MCF 10A (cell line): ENCODE results near the gene MINK1. TPM values are rescaled to one million over a fixed set of nuclear protein-coding genes. Genes with fewer than 3 reads are reported as not detected.

Experiments used
- BruUV-seq: library from RNA; stranded (reverse); fragments of 400-500 nt; replicated peaks from 2 replicates; lab custom pipeline; 2021; lab: Mats Ljungman, UMichigan
- CTCF ChIA-PET: fragments of 300-600 bp; sonication (Branson Sonifier 250); formaldehyde crosslinking; extraction: SDS; loops from one replicate; lab custom pipeline; 2021; ENCODE audit warnings: antibody characterized with exemption, inconsistent platforms; lab: Yijun Ruan, JAX
- POLR2A ChIA-PET: fragments of 300-600, 350-650 bp; sonication (Branson Sonifier 250); formaldehyde crosslinking; extraction: SDS; loops from one replicate; lab custom pipeline; 2020; ENCODE audit warnings: antibody characterized with exemption, inconsistent platforms; lab: Yijun Ruan, JAX
- DNase-seq: peaks from one replicate; pipeline ENCODE4 v3.0.0-alpha.2; 2018; ENCODE audit not compliant: unreplicated experiment
- H3K27ac Mint-ChIP-seq: one replicate; pipeline ENCODE4 v1.8.0; 2022; ENCODE audit warnings: mild to moderate bottlenecking, low read depth, mixed read lengths; ENCODE audit not compliant: unreplicated experiment
- H3K27me3 Mint-ChIP-seq: one replicate; pipeline ENCODE4 v1.8.0; 2022; ENCODE audit warnings: mixed read lengths; ENCODE audit not compliant: insufficient read depth, unreplicated experiment
- H3K36me3 Mint-ChIP-seq: one replicate; pipeline ENCODE4 v1.8.0; 2022; ENCODE audit warnings: mild to moderate bottlenecking, moderate library complexity, mixed read lengths; ENCODE audit not compliant: insufficient read depth, unreplicated experiment
- H3K4me1 Mint-ChIP-seq: one replicate; pipeline ENCODE4 v1.8.0; 2022; ENCODE audit warnings: mixed read lengths; ENCODE audit not compliant: insufficient read depth, unreplicated experiment
- H3K4me3 Mint-ChIP-seq: one replicate; pipeline ENCODE4 v1.8.0; 2022; ENCODE audit warnings: mild to moderate bottlenecking, moderate library complexity, mixed read lengths; ENCODE audit not compliant: unreplicated experiment
- H3K9me3 Mint-ChIP-seq: one replicate; pipeline ENCODE4 v1.8.0; 2022; ENCODE audit warnings: mixed read lengths; ENCODE audit not compliant: unreplicated experiment
- CTCF ChIP-seq: fragments of 200-600 bp; IDR thresholded peaks from one replicate; pipeline ENCODE4 v1.8.0; 2022; ENCODE audit warnings: antibody characterized with exemption, mild to moderate bottlenecking; ENCODE audit not compliant: unreplicated experiment
- intact Hi-C: fragments of 100-400 bp; cut with micrococcal nuclease; formaldehyde crosslinking; loops from 2 replicates; pipeline ENCODE4 v1.14.1; 2022
- total RNA-seq: library from RNA; stranded (reverse); gene quantifications from 2 replicates; pipeline ENCODE4 v1.2.3, GENCODE V29; 2022

The MINK1 gene
- total RNA-seq, 1 experiment from 2014 or later: 124 TPM

- peak within 1 kb of the TSS; percentile 98 for H3K27ac Mint-ChIP-seq
- H3K4me3 Mint-ChIP-seq: peak within 1 kb of the TSS; percentile 91
- H3K36me3 Mint-ChIP-seq: peaks cover 56% of the 10 kb centered on the region
- POLR2A ChIA-PET: interaction anchor here (0.6 to 21.5 kb wide), 29 partner anchors 10 to 1366 kb away, joined by 3 to 639 read pairs (median 6); partner anchors contain the start of genes ARRB2, CAMTA2, CHRNE and CYB5D2
- no peaks in the 10 kb centered on the region for H3K27me3 Mint-ChIP-seq
- CTCF ChIA-PET: interaction anchor here (0.5 to 3.0 kb wide), 12 partner anchors 9 to 537 kb away, joined by 3 to 24 read pairs (median 3); partner anchors contain the start of gene PFN1
- BruUV-seq: no TSS peak
- DNase-seq: peak; percentile 99
- intact Hi-C loops: loop anchor here (1.0 to 2.0 kb wide), 2 partner anchors 19 to 31 kb away; no protein-coding TSS in a partner anchor
- peaks cover 43% of the 10 kb centered on the region for H3K4me1 Mint-ChIP-seq
- no peak for TF ChIP-seq CTCF
- H3K9me3 Mint-ChIP-seq: no peaks in the 10 kb centered on the region
These were observed 106.8 kb downstream of the MINK1 start, which contains the start of the genes RNF167 and SLC25A11 for GRCh38 chr17:4939796-4940554. TSS of gene RNF167 (plus strand) at chr17:4940268. CDS start at chr17:4940910, 642 bp downstream. TSS of gene SLC25A11 (minus strand) at chr17:4940046. CDS start at chr17:4939910, 136 bp downstream.

- Mint-ChIP-seq H3K9me3 (no peaks in the 10 kb centered on the region), H3K27ac (peak overlapping the region; percentile 98), H3K27me3 (no peaks in the 10 kb centered on the region), H3K4me3 (peak overlapping the region; percentile 91), H3K4me1 (peaks cover 51% of the 10 kb centered on the region), H3K36me3 (peaks cover 64% of the 10 kb centered on the region)
- intact Hi-C loops: loop anchor here (1.0 to 2.0 kb wide), 2 partner anchors 20 to 31 kb away; no protein-coding TSS in a partner anchor
- CTCF ChIA-PET: interaction anchor here (0.5 to 3.0 kb wide), 9 partner anchors 8 to 229 kb away, joined by 3 to 24 read pairs (median 3); partner anchors contain the start of gene PFN1
- no peak for DNase-seq
- no peak for TF ChIP-seq CTCF
- TSS peak; percentile 72 for BruUV-seq
- POLR2A ChIA-PET: interaction anchor here (0.6 to 21.5 kb wide), 26 partner anchors 9 to 1365 kb away, joined by 3 to 639 read pairs (median 6); partner anchors contain the start of genes ARRB2, CAMTA2, CHRNE and CYB5D2
These were observed 107.6 kb downstream of the MINK1 start for GRCh38 chr17:4940555-4941318.

- Mint-ChIP-seq H3K9me3 (no peaks in the 10 kb centered on the region), H3K4me3 (peak overlapping the region; percentile 91), H3K27ac (peak overlapping the region; percentile 98), H3K36me3 (peaks cover 69% of the 10 kb centered on the region), H3K4me1 (peaks cover 55% of the 10 kb centered on the region), H3K27me3 (no peaks in the 10 kb centered on the region)
- DNase-seq: no peak
- TF ChIP-seq CTCF: no peak
- intact Hi-C loops: loop anchor here (2.0 kb wide), 1 partner anchor 20 kb away; no protein-coding TSS in a partner anchor
- ChIA-PET CTCF (interaction anchor here (0.6 kb wide), 1 partner anchor 39 kb away, joined by 3 read pairs; no protein-coding TSS in a partner anchor), POLR2A (interaction anchor here (2.5 to 21.5 kb wide), 5 partner anchors 8 to 46 kb away, joined by 22 to 639 read pairs (median 77); partner anchors contain the start of genes CAMTA2, ENO3, PFN1 and SPAG7)
- BruUV-seq: no TSS peak
These were observed 108.1 kb downstream of the MINK1 start for GRCh38 chr17:4941319-4941610.
